KMS-11 (cell line): ENCODE measurements around the gene VAMP1.

Experiments used
- H2AFZ ChIP-seq: fragments of 200-600 bp; sonication (generic); 2 replicates; pipeline ENCODE4 v1.6.1; 2016; ENCODE audit warnings: antibody characterized with exemption, mixed run types, low read depth
- H3K27ac ChIP-seq: fragments of 200-600 bp; sonication (generic); 2 replicates; pipeline ENCODE4 v1.6.1; 2016; ENCODE audit warnings: mild to moderate bottlenecking, mixed run types
- H3K27me3 ChIP-seq: fragments of 200-600 bp; sonication (generic); 2 replicates; pipeline ENCODE4 v1.6.1; 2017; ENCODE audit warnings: mild to moderate bottlenecking, low read depth, mixed run types, moderate library complexity; ENCODE audit not compliant: insufficient read depth
- H3K36me3 ChIP-seq: fragments of 200-600 bp; sonication (generic); 2 replicates; pipeline ENCODE4 v1.6.1; 2017; ENCODE audit warnings: mild to moderate bottlenecking, mixed run types; ENCODE audit not compliant: insufficient read depth
- H3K4me1 ChIP-seq: fragments of 200-600 bp; sonication (generic); 2 replicates; pipeline ENCODE4 v1.6.1; 2016; ENCODE audit warnings: mild to moderate bottlenecking, low read depth, mixed run types; ENCODE audit not compliant: poor library complexity, severe bottlenecking
- H3K4me2 ChIP-seq: fragments of 200-600 bp; sonication (generic); 2 replicates; pipeline ENCODE4 v1.7.0; 2016; ENCODE audit warnings: mild to moderate bottlenecking, mixed run types
- H3K4me3 ChIP-seq: fragments of 200-600 bp; sonication (generic); IDR thresholded peaks from 2 replicates; pipeline ENCODE4 v1.6.1; 2017; ENCODE audit warnings: low read depth, low read length, mixed read lengths; ENCODE audit not compliant: insufficient read depth
- H3K79me2 ChIP-seq: fragments of 200-600 bp; sonication (generic); 2 replicates; pipeline ENCODE4 v1.6.1; 2016; ENCODE audit warnings: low read depth, mixed run types; ENCODE audit not compliant: insufficient read depth
- H3K9ac ChIP-seq: fragments of 200-600 bp; sonication (generic); 2 replicates; pipeline ENCODE4 v1.6.1; 2016; ENCODE audit warnings: mild to moderate bottlenecking, mixed run types
- H4K20me1 ChIP-seq: fragments of 200-600 bp; sonication (generic); 2 replicates; pipeline ENCODE4 v1.6.1; 2016; ENCODE audit warnings: mild to moderate bottlenecking, mixed run types; ENCODE audit not compliant: insufficient read depth
- CTCF ChIP-seq: fragments of 200-600 bp; sonication (generic); conservative IDR thresholded peaks from 2 replicates; pipeline ENCODE4 v1.6.1; 2017; ENCODE audit warnings: low read depth, mild to moderate bottlenecking, antibody characterized with exemption, low read length, moderate library complexity, mixed read lengths

Gene VAMP1

GRCh38 chr12:6465467-6466183 is 4.9 kb downstream of the VAMP1 start:
- H3K79me2 ChIP-seq: no peaks in the 10 kb centered on the region; the same call in 1 of the 2 replicates
- no peak overlapping the region for H3K4me3 ChIP-seq
- peak; percentile 75 for TF ChIP-seq CTCF
- H3K27me3 ChIP-seq: no peaks in the 10 kb centered on the region
- peaks cover 33% of the 10 kb centered on the region for H3K4me1 ChIP-seq
- H2AFZ ChIP-seq: no peak overlapping the region
- H3K27ac ChIP-seq: no peak overlapping the region
- H3K4me2 ChIP-seq: no peak overlapping the region
- no peak overlapping the region for H3K9ac ChIP-seq
- no peaks in the 10 kb centered on the region for H4K20me1 ChIP-seq
- no peaks in the 10 kb centered on the region for H3K36me3 ChIP-seq

- H3K4me2 ChIP-seq: no peak overlapping the region
- peaks cover 40% of the 10 kb centered on the region for H3K4me1 ChIP-seq
- H4K20me1 ChIP-seq: no peaks in the 10 kb centered on the region
- no peaks in the 10 kb centered on the region for H3K36me3 ChIP-seq
- H3K79me2 ChIP-seq: no peaks in the 10 kb centered on the region; the same call in 1 of the 2 replicates
- no peak overlapping the region for H3K27ac ChIP-seq
- no peak overlapping the region for H2AFZ ChIP-seq
- H3K4me3 ChIP-seq: no peak overlapping the region
- TF ChIP-seq CTCF: no peak
- H3K9ac ChIP-seq: no peak overlapping the region
- H3K27me3 ChIP-seq: no peaks in the 10 kb centered on the region
Measured at GRCh38 chr12:6464531-6464930, 5.9 kb downstream of the VAMP1 start.

- no peak for TF ChIP-seq CTCF
- Histone ChIP-seq H3K4me3 (no peak overlapping the region), H3K36me3 (no peaks in the 10 kb centered on the region), H3K27ac (no peak overlapping the region), H3K4me2 (no peak overlapping the region), H3K79me2 (no peaks in the 10 kb centered on the region), H3K9ac (no peak overlapping the region), H4K20me1 (no peaks in the 10 kb centered on the region), H3K4me1 (peaks cover 34% of the 10 kb centered on the region), H3K27me3 (no peaks in the 10 kb centered on the region), H2AFZ (no peak overlapping the region)
Measured at GRCh38 chr12:6463858-6464257, 6.6 kb downstream of the VAMP1 start.

GRCh38 chr12:6463216-6463615 is 7.3 kb downstream of the VAMP1 start:
- H3K36me3 ChIP-seq: no peaks in the 10 kb centered on the region
- peaks cover 27% of the 10 kb centered on the region for H3K4me1 ChIP-seq
- no peak overlapping the region for H3K4me2 ChIP-seq
- H2AFZ ChIP-seq: no peak overlapping the region
- H4K20me1 ChIP-seq: no peaks in the 10 kb centered on the region
- no peak overlapping the region for H3K4me3 ChIP-seq
- no peaks in the 10 kb centered on the region for H3K27me3 ChIP-seq
- TF ChIP-seq CTCF: no peak
- no peak overlapping the region for H3K27ac ChIP-seq
- no peak overlapping the region for H3K9ac ChIP-seq
- no peaks in the 10 kb centered on the region for H3K79me2 ChIP-seq
